Neural progenitor cell (in vitro differentiated cells): ENCODE measurements around the gene GGA1. TPM values are rescaled to one million over a fixed set of nuclear protein-coding genes. Genes with fewer than 3 reads are reported as not detected.

Source experiments
- DNase-seq: peaks from one replicate; pipeline ENCODE4 v3.0.0-alpha.2; 2016; ENCODE audit warnings: low spot score
- H2AFZ ChIP-seq: fragments of 200-600 bp; sonication (generic); replicated peaks from 2 replicates; pipeline ENCODE4 v1.6.1; 2016; ENCODE audit warnings: antibody characterized with exemption
- H3F3A ChIP-seq: fragments of 200-600 bp; sonication (generic); 2 replicates; pipeline ENCODE4 v1.6.1; 2016; ENCODE audit warnings: antibody characterized with exemption, low read depth
- H3K27ac ChIP-seq: fragments of 200-600 bp; sonication (generic); 2 replicates; pipeline ENCODE4 v1.5.1; 2016; ENCODE audit warnings: mild to moderate bottlenecking
- H3K27me3 ChIP-seq: fragments of 200-600 bp; sonication (generic); 2 replicates; pipeline ENCODE4 v1.6.1; 2016; ENCODE audit warnings: mild to moderate bottlenecking, moderate library complexity
- H3K36me3 ChIP-seq: fragments of 200-600 bp; sonication (generic); 2 replicates; pipeline ENCODE4 v1.5.1; 2016
- H3K4me1 ChIP-seq: fragments of 200-600 bp; sonication (generic); 2 replicates; pipeline ENCODE4 v1.6.1; 2016; ENCODE audit warnings: mixed run types
- H3K4me2 ChIP-seq: fragments of 200-600 bp; sonication (generic); 2 replicates; pipeline ENCODE4 v1.6.1; 2016
- H3K4me3 ChIP-seq: fragments of 200-600 bp; sonication (generic); 2 replicates; pipeline ENCODE4 v1.5.1; 2016
- H3K79me2 ChIP-seq: fragments of 200-600 bp; sonication (generic); 2 replicates; pipeline ENCODE4 v1.6.1; 2016; ENCODE audit warnings: low read depth
- H3K9ac ChIP-seq: fragments of 200-600 bp; sonication (generic); 2 replicates; pipeline ENCODE4 v1.6.1; 2016
- H3K9me3 ChIP-seq: fragments of 200-600 bp; sonication (generic); 2 replicates; pipeline ENCODE4 v1.5.1; 2016; ENCODE audit warnings: low read depth
- H4K20me1 ChIP-seq: fragments of 200-600 bp; sonication (generic); 2 replicates; pipeline ENCODE4 v1.6.1; 2016; ENCODE audit warnings: low read depth
- H3K27ac Mint-ChIP-seq: 3 replicates; pipeline ENCODE4 v1.8.0; 2021; ENCODE audit warnings: mixed read lengths
- H3K27me3 Mint-ChIP-seq: 2 replicates; pipeline ENCODE4 v1.8.0; 2022; ENCODE audit warnings: low read depth, mild to moderate bottlenecking, inconsistent platforms, moderate library complexity, mixed read lengths; ENCODE audit not compliant: insufficient read depth
- H3K36me3 Mint-ChIP-seq: 3 replicates; pipeline ENCODE4 v1.8.0; 2021; ENCODE audit warnings: mixed read lengths
- H3K4me1 Mint-ChIP-seq: 3 replicates; pipeline ENCODE4 v1.8.0; 2021; ENCODE audit warnings: mixed read lengths
- H3K4me3 Mint-ChIP-seq: 3 replicates; pipeline ENCODE4 v1.8.0; 2021; ENCODE audit warnings: mild to moderate bottlenecking, moderate library complexity, mixed read lengths
- H3K9me3 Mint-ChIP-seq: 3 replicates; pipeline ENCODE4 v1.8.0; 2020; ENCODE audit warnings: mixed read lengths
- CTCF ChIP-seq: fragments of 200-600 bp; sonication (generic); IDR thresholded peaks from 2 replicates; pipeline ENCODE4 v1.5.1; 2017; ENCODE audit warnings: antibody characterized with exemption, mild to moderate bottlenecking
- EZH2 ChIP-seq: fragments of 200-600 bp; sonication (generic); IDR thresholded peaks from 2 replicates; pipeline ENCODE4 v1.6.1; 2017; ENCODE audit warnings: antibody characterized with exemption, mild to moderate bottlenecking, moderate library complexity
- EZH2phosphoT487 ChIP-seq: fragments of 200-600 bp; sonication (generic); IDR thresholded peaks from 2 replicates; pipeline ENCODE4 v1.6.1; 2017; ENCODE audit warnings: antibody characterized with exemption
- total RNA-seq: library from RNA; depleted of rRNA; stranded (reverse); fragments of >200 nt; gene quantifications from 2 replicates; pipeline ENCODE4 v1.2.3, GENCODE V29; 2015; ENCODE audit warnings: low replicate concordance

GGA1 gene
- total RNA-seq, 1 donor from 2014 or later = 62.3 TPM

GRCh38 chr22:37633625-37634416 is 25.2 kb downstream of the GGA1 start:
- Mint-ChIP-seq H3K4me3 (peak overlapping the region; percentile 69), H3K4me1 (peaks cover 34% of the 10 kb centered on the region), H3K27ac (peak overlapping the region; percentile 93), H3K36me3 (no peaks in the 10 kb centered on the region), H3K9me3 (no peaks in the 10 kb centered on the region), H3K27me3 (peaks cover 10% of the 10 kb centered on the region)
- Histone ChIP-seq H3K4me3 (peak overlapping the region; percentile 13), H3K4me2 (peak overlapping the region; percentile 64), H3K9me3 (no peaks in the 10 kb centered on the region), H3K79me2 (no peaks in the 10 kb centered on the region), H2AFZ (no peak overlapping the region), H3K4me1 (peaks cover 17% of the 10 kb centered on the region), H3F3A (peaks cover 31% of the 10 kb centered on the region), H3K27ac (peak overlapping the region; percentile 54), H3K9ac (no peak overlapping the region), H3K27me3 (no peaks in the 10 kb centered on the region), H4K20me1 (peaks cover 4% of the 10 kb centered on the region), H3K36me3 (no peaks in the 10 kb centered on the region)
- peak; percentile 27 for TF ChIP-seq CTCF
- no peak for TF ChIP-seq EZH2phosphoT487
- DNase-seq = peak; percentile 82

- H3K36me3 Mint-ChIP-seq = no peaks in the 10 kb centered on the region
- no peaks in the 10 kb centered on the region for H3K9me3 Mint-ChIP-seq
- peak overlapping the region; percentile 93 for H3K27ac Mint-ChIP-seq
- H3K4me3 ChIP-seq = no peak overlapping the region
- peak overlapping the region; percentile 64 for H3K4me2 ChIP-seq
- peaks cover 37% of the 10 kb centered on the region for H3F3A ChIP-seq
- H4K20me1 ChIP-seq = peaks cover 4% of the 10 kb centered on the region
- TF ChIP-seq EZH2phosphoT487 (no peak), EZH2 (no peak), CTCF (no peak)
- H2AFZ ChIP-seq = no peak overlapping the region
- no peaks in the 10 kb centered on the region for H3K27me3 ChIP-seq
- H3K79me2 ChIP-seq = no peaks in the 10 kb centered on the region
- no peaks in the 10 kb centered on the region for H3K9me3 ChIP-seq
- H3K4me3 Mint-ChIP-seq = peak overlapping the region; percentile 69
- peaks cover 10% of the 10 kb centered on the region for H3K27me3 Mint-ChIP-seq
- peaks cover 36% of the 10 kb centered on the region for H3K4me1 Mint-ChIP-seq
- peaks cover 17% of the 10 kb centered on the region for H3K4me1 ChIP-seq
- H3K27ac ChIP-seq = peak overlapping the region; percentile 54
- no peak overlapping the region for H3K9ac ChIP-seq
- peak; percentile 21 for DNase-seq
- H3K36me3 ChIP-seq = no peaks in the 10 kb centered on the region
These were observed 25.8 kb downstream of the GGA1 start for GRCh38 chr22:37634417-37634924.

- H3K4me3 Mint-ChIP-seq = no peak overlapping the region
- H3K4me3 ChIP-seq = no peak overlapping the region
- peaks cover 4% of the 10 kb centered on the region for H4K20me1 ChIP-seq
- DNase-seq = no peak
- no peak overlapping the region for H2AFZ ChIP-seq
- H3K27me3 ChIP-seq = no peaks in the 10 kb centered on the region
- H3K79me2 ChIP-seq = no peaks in the 10 kb centered on the region
- peaks cover 44% of the 10 kb centered on the region for H3F3A ChIP-seq
- no peak overlapping the region for H3K27ac Mint-ChIP-seq
- H3K36me3 Mint-ChIP-seq = no peaks in the 10 kb centered on the region
- H3K27ac ChIP-seq = no peak overlapping the region
- peaks cover 10% of the 10 kb centered on the region for H3K27me3 Mint-ChIP-seq
- TF ChIP-seq EZH2phosphoT487 = no peak
- no peak for TF ChIP-seq EZH2
- no peak overlapping the region for H3K4me2 ChIP-seq
- no peaks in the 10 kb centered on the region for H3K9me3 ChIP-seq
- no peaks in the 10 kb centered on the region for H3K9me3 Mint-ChIP-seq
- no peak overlapping the region for H3K9ac ChIP-seq
- H3K4me1 Mint-ChIP-seq = peaks cover 36% of the 10 kb centered on the region
- no peaks in the 10 kb centered on the region for H3K36me3 ChIP-seq
- peaks cover 19% of the 10 kb centered on the region for H3K4me1 ChIP-seq
These were observed 26.5 kb downstream of the GGA1 start for GRCh38 chr22:37635157-37635556.
